Kidney (tissue), 14 donors: ENCODE data around the gene PDZD2. TPM values are rescaled to one million over a fixed set of nuclear protein-coding genes. Genes with fewer than 3 reads are reported as not detected.
"Not testable (repeated sequence)": the region's sequence is repeated elsewhere in the genome, so short reads cannot be mapped to it uniquely, and the experiment has no call there.

Source experiments
- DNase-seq, 5 donors: peaks; one replicate each; pipeline ENCODE4 v3.0.0-alpha.2; 2013 to 2020
- FAIRE-seq: peaks from 2 replicates; lab custom pipeline; 2012; peaks lifted over from hg19 to GRCh38; lab: Jason Lieb, UNC
- H3K27ac ChIP-seq, 2 donors: one replicate each; pipeline ENCODE4 v1.7.0; 2013; ENCODE audit warnings: low read depth in 2 of 2, low read length in 2 of 2, inconsistent platforms in 1 of 2
- H3K27me3 ChIP-seq: one replicate; pipeline ENCODE4 v1.7.1; 2013; ENCODE audit warnings: low read length, inconsistent platforms; ENCODE audit not compliant: control insufficient read depth, insufficient read depth
- H3K36me3 ChIP-seq, 3 donors: one replicate each; pipeline versions ENCODE4 v1.7.0 to v1.7.1; 2013; ENCODE audit warnings: low read length in 3 of 3, control low read depth in 1 of 3, inconsistent platforms in 1 of 3; ENCODE audit not compliant: insufficient read depth in 3 of 3, control insufficient read depth in 2 of 3
- H3K4me1 ChIP-seq, 3 donors: one replicate each; pipeline versions ENCODE4 v1.7.0 to v1.7.1; 2013; ENCODE audit warnings: low read length in 3 of 3, inconsistent platforms in 1 of 3, low read depth in 1 of 3; ENCODE audit not compliant: control insufficient read depth in 2 of 3, insufficient read depth in 2 of 3
- H3K4me3 ChIP-seq, 3 donors: one replicate each; pipeline versions ENCODE4 v1.7.0 to v1.8.1; 2013; ENCODE audit warnings: low read length in 3 of 3, control low read depth in 1 of 3, inconsistent platforms in 1 of 3
- H3K9ac ChIP-seq, 3 donors: one replicate each; pipeline versions ENCODE4 v1.7.0 to v1.7.1; 2013; ENCODE audit warnings: low read length in 3 of 3, control low read depth in 1 of 3, inconsistent platforms in 1 of 3
- H3K9me3 ChIP-seq, 3 donors: one replicate each; pipeline versions ENCODE4 v1.7.0 to v1.7.1; 2013; ENCODE audit warnings: low read length in 3 of 3, control low read depth in 1 of 3, inconsistent platforms in 1 of 3; ENCODE audit not compliant: control insufficient read depth in 2 of 3, insufficient read depth in 1 of 3
- intact Hi-C: fragments of 100-400 bp; cut with DNase I; formaldehyde crosslinking; loops from one replicate; pipeline ENCODE4 v1.11.1; 2022
- polyA plus RNA-seq: library from polyadenylated mRNA; stranded (reverse); fragments of 350-450 nt; fragmentation: Illumina TruSeq; extraction: RNeasy Lipid Tissue Mini Kit (QIAGEN cat#74804); gene quantifications from one replicate; pipeline ENCODE4 v1.2.3, GENCODE V29; 2014; ENCODE audit warnings: low read depth, low replicate concordance; ENCODE audit not compliant: insufficient read depth
- total RNA-seq: library from RNA; stranded (reverse); fragmentation: NEBNext Ultra II Directional; extraction: Animal tissue kit (Norgen Biotek cat#: 25700); gene quantifications from one replicate; pipeline ENCODE4 v1.2.1, GENCODE V29; 2021
- TF ChIP-seq, protein P1 (sequence below): IDR thresholded peaks from 3 replicates; pipeline ENCODE4 v1.5.1; 2012; ENCODE audit warnings: mild to moderate bottlenecking, moderate library complexity, borderline replicate concordance; ENCODE audit not compliant: insufficient read depth; ENCODE audit errors: extremely low read depth
- donor health status: control.
- donor health status: control.
- donor health status: control.
- donor health status: control.
- donor health status: control.
- donor health status: DM: yes; HTN: yes; CAD: no.
- donor health status: Normal renal cell carcinoma (clear cell type).

Gene PDZD2
- total and polyA plus RNA-seq, 2 donors from 2014 or later, result 6.2 to 14.8 TPM

DNA sequence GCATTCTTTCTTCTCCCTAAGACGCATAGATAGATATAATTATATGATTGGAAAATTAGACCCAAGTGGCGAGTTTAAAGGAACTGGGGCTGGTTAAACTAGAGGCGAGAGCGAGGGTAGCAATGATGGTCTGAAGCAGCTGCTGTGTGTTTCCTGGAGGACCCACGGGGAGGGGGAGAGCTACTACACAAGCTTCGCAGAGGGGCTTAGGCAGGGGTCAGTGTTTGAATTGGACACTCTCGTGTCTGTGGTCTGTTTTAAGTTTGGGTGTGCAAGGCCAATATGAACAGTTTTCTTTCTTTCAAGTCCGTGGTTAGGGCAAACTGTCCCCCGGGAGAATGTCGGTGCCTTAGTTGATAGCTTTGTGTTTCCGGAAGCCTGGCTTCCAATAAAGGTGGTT lies 43.1 kb downstream of the PDZD2 start:
- TF ChIP-seq, protein P1, sequence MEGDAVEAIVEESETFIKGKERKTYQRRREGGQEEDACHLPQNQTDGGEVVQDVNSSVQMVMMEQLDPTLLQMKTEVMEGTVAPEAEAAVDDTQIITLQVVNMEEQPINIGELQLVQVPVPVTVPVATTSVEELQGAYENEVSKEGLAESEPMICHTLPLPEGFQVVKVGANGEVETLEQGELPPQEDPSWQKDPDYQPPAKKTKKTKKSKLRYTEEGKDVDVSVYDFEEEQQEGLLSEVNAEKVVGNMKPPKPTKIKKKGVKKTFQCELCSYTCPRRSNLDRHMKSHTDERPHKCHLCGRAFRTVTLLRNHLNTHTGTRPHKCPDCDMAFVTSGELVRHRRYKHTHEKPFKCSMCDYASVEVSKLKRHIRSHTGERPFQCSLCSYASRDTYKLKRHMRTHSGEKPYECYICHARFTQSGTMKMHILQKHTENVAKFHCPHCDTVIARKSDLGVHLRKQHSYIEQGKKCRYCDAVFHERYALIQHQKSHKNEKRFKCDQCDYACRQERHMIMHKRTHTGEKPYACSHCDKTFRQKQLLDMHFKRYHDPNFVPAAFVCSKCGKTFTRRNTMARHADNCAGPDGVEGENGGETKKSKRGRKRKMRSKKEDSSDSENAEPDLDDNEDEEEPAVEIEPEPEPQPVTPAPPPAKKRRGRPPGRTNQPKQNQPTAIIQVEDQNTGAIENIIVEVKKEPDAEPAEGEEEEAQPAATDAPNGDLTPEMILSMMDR, result no peak
- H3K27ac ChIP-seq, result no peak overlapping the region
- no peak overlapping the region for H3K9ac ChIP-seq
- peak in 1 of 5 donors; percentile 50 for DNase-seq
- no peaks in the 10 kb centered on the region for H3K27me3 ChIP-seq
- intact Hi-C loops, result no loop called here
- no peak overlapping the region for H3K4me3 ChIP-seq
- H3K36me3 ChIP-seq, result no peaks in the 10 kb centered on the region
- no peaks in the 10 kb centered on the region for H3K4me1 ChIP-seq
- FAIRE-seq, result no peak
- H3K9me3 ChIP-seq, result no peaks in the 10 kb centered on the region

DNA sequence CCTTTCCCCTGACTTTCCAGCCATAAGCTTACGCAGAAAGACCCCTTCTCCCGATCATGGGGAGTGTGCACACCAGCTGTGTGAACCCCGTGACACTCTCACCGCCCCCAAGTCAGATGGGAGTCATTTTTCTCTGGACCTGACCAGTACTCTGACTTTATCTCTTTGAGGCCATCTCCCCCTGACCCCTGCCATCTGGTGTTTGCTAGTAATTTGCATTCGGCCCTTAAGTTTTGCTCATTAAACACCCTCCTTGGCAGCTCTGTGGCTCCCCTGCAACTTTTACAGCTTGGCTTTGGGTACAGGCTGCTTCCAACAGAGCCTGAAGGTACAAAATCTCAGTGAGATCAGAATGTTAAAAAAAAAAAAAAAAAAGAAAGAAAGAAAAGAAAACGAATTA lies 43.9 kb downstream of the PDZD2 start:
- intact Hi-C loops, result no loop called here
- Histone ChIP-seq H3K9me3 (no peaks in the 10 kb centered on the region), H3K36me3 (no peaks in the 10 kb centered on the region), H3K4me1 (no peaks in the 10 kb centered on the region), H3K27me3 (no peaks in the 10 kb centered on the region), H3K27ac (no peak overlapping the region), H3K9ac (no peak overlapping the region), H3K4me3 (no peak overlapping the region)
- FAIRE-seq (no peak), DNase-seq (peak in 1 of 5 donors; percentile 16)
- TF ChIP-seq, protein P1, result no peak

DNA sequence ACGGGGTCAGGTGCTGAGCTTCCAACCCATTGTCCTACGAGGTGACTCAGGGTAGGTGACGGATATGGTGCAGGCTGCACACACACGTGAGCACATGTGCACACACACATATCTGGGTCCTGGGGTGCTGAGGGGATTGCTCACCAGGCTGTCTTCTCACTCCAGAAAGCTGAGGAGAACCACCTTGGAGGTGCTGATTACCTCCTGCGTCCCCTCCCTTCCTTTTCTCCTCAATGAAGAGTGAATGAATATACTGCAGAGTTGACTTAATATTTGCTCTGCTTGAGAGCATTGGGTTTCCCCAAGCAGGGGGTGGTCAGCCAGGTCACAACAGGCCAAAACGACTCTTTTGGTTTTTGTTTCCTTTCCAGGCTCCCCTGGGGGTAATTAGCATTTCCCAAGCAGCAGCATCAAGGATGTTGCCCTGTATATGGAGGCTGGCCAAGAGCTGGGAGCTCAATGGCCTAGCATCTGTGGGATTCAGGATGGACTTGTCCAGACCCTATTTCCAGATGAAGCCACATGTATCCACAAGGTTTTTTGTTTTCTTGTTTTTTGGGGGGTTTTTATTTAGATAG lies 49.7 kb downstream of the PDZD2 start:
- TF ChIP-seq, protein P1, result no peak
- intact Hi-C loops, result no loop called here
- no peak overlapping the region for H3K27ac ChIP-seq
- no peaks in the 10 kb centered on the region for H3K9me3 ChIP-seq
- DNase-seq (peak in 1 of 5 donors; percentile 21), FAIRE-seq (no peak)
- no peaks in the 10 kb centered on the region for H3K4me1 ChIP-seq
- no peaks in the 10 kb centered on the region for H3K27me3 ChIP-seq
- H3K4me3 ChIP-seq, result no peak overlapping the region
- no peak overlapping the region for H3K9ac ChIP-seq
- no peaks in the 10 kb centered on the region for H3K36me3 ChIP-seq

DNA sequence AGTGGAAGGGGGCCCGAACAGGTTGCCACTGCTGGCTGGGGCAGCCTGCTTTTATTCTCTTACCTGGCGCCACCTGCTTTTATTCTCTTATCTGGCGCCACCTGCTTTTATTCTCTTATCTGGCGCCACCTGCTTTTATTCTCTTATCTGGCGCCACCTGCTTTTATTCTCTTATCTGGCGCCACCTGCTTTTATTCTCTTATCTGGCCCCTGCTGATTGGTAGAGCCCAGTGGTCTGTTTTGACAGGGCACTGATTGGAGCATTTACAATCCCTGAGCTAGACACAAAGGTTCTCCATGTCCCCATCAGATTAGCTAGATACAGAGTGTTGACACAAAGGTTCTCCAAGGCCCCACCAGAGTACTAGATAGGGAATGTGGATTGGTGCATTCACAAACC lies 52.5 kb downstream of the PDZD2 start:
- FAIRE-seq, intact Hi-C loops: not testable (repeated sequence)

More for the DNA sequence above, 52.5 kb downstream of the PDZD2 start:
- not testable (repeated sequence) for H3K36me3 ChIP-seq, H3K9ac ChIP-seq, H3K27me3 ChIP-seq, H3K9me3 ChIP-seq, H3K27ac ChIP-seq, H3K4me3 ChIP-seq, H3K4me1 ChIP-seq, DNase-seq
